OCI-LY1 (cell line): ENCODE measurements around the gene FOXE3.

Experiments
- H2AFZ ChIP-seq: fragments of 200-600 bp; sonication (generic), shearing (Covaris generic); 2 replicates; pipeline ENCODE4 v1.6.0; 2014; ENCODE audit warnings: antibody characterized with exemption, mild to moderate bottlenecking, low read length
- H3F3A ChIP-seq: fragments of 200-600 bp; sonication (generic), shearing (Covaris generic); 2 replicates; pipeline ENCODE4 v1.6.0; 2014; ENCODE audit warnings: mild to moderate bottlenecking, antibody characterized with exemption, low read length, moderate library complexity; ENCODE audit not compliant: insufficient read depth
- H3K27ac ChIP-seq: fragments of 200-600 bp; sonication (generic); 2 replicates; pipeline ENCODE4 v1.5.1; 2014; ENCODE audit warnings: low read length, mixed run types, mild to moderate bottlenecking, low read depth; ENCODE audit not compliant: poor library complexity, severe bottlenecking
- H3K27me3 ChIP-seq: fragments of 200-600 bp; sonication (generic); 2 replicates; pipeline ENCODE4 v1.6.0; 2014; ENCODE audit warnings: antibody characterized with exemption, mild to moderate bottlenecking, low read length, moderate library complexity; ENCODE audit not compliant: insufficient read depth
- H3K36me3 ChIP-seq: fragments of 200-600 bp; sonication (generic); 2 replicates; pipeline ENCODE4 v1.6.1; 2014; ENCODE audit warnings: mild to moderate bottlenecking, antibody characterized with exemption, low read length, moderate library complexity, mixed read lengths; ENCODE audit not compliant: insufficient read depth
- H3K4me1 ChIP-seq: fragments of 200-600 bp; sonication (generic); 2 replicates; pipeline ENCODE4 v1.5.1; 2014; ENCODE audit warnings: mild to moderate bottlenecking, low read length, moderate library complexity; ENCODE audit not compliant: insufficient read depth, severe bottlenecking
- H3K4me2 ChIP-seq: fragments of 200-600 bp; sonication (generic), shearing (Covaris generic); 2 replicates; pipeline ENCODE4 v1.6.1; 2014; ENCODE audit warnings: low read length
- H3K4me3 ChIP-seq: fragments of 200-600 bp; sonication (generic); 2 replicates; pipeline ENCODE4 v1.5.1; 2014; ENCODE audit warnings: low read length, low read depth, mild to moderate bottlenecking, mixed read lengths; ENCODE audit not compliant: poor library complexity, severe bottlenecking
- H3K79me2 ChIP-seq: fragments of 200-600 bp; shearing (Covaris generic); 2 replicates; pipeline ENCODE4 v1.6.1; 2016; ENCODE audit warnings: mixed run types, low read length, mixed read lengths; ENCODE audit not compliant: insufficient read depth
- H3K9ac ChIP-seq: fragments of 200-600 bp; sonication (generic), shearing (Covaris generic); 2 replicates; pipeline ENCODE4 v1.6.1; 2014; ENCODE audit warnings: mild to moderate bottlenecking, low read length, mixed read lengths
- H3K9me2 ChIP-seq: fragments of 200-600 bp; sonication (generic), shearing (Covaris generic); 2 replicates; pipeline ENCODE4 v1.6.1; 2014; ENCODE audit warnings: low read depth, mild to moderate bottlenecking, low read length, mixed read lengths
- H3K9me3 ChIP-seq: fragments of 200-600 bp; shearing (Covaris generic); 2 replicates; pipeline ENCODE4 v1.6.1; 2014; ENCODE audit warnings: low read length, mixed read lengths
- H4K20me1 ChIP-seq: fragments of 200-600 bp; sonication (generic), shearing (Covaris generic); 2 replicates; pipeline ENCODE4 v1.6.0; 2016; ENCODE audit warnings: mild to moderate bottlenecking, low read length; ENCODE audit not compliant: insufficient read depth
- EZH2 ChIP-seq: fragments of 200-600 bp; sonication (generic), shearing (Covaris generic); IDR thresholded peaks from 2 replicates; pipeline ENCODE4 v1.8.0; 2017; ENCODE audit warnings: borderline replicate concordance, mixed run types, mild to moderate bottlenecking, antibody characterized with exemption, low read length, moderate library complexity, mixed read lengths
- TF ChIP-seq, protein P1 (sequence below): fragments of 200-600 bp; sonication (generic), shearing (Covaris generic); IDR thresholded peaks from 2 replicates; pipeline ENCODE4 v1.5.1; 2017; ENCODE audit warnings: mild to moderate bottlenecking, antibody characterized with exemption, low read length, moderate library complexity, mixed read lengths

The FOXE3 gene

DNA sequence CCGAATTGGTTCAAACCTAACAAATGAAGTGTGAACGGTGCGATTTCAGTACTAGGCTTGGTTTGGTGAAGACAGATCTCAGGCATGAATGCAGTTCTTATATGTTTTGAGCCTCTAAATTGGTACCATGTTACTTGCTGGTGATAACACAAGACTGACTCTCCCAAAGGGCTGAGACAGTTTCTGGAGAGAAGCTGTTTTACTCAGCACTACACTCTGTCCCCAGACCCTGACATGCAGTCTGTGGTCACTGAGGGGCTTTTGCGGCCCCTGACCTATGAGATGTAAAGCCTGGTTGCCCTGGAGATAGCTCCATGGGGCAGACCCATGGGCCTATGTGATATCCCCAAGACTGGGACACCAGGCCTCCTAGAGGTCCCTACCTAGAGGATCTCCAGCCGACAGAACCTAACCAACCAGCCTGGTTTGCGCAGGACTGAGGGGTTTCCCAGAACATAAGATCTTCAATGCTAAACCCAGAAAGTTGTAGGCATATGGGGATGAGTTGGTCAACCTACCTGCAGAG is 19.4 kb upstream of the FOXE3 start:
- Histone ChIP-seq H3F3A (no peaks in the 10 kb centered on the region), H3K27me3 (no peaks in the 10 kb centered on the region), H3K4me2 (no peak overlapping the region)

DNA sequence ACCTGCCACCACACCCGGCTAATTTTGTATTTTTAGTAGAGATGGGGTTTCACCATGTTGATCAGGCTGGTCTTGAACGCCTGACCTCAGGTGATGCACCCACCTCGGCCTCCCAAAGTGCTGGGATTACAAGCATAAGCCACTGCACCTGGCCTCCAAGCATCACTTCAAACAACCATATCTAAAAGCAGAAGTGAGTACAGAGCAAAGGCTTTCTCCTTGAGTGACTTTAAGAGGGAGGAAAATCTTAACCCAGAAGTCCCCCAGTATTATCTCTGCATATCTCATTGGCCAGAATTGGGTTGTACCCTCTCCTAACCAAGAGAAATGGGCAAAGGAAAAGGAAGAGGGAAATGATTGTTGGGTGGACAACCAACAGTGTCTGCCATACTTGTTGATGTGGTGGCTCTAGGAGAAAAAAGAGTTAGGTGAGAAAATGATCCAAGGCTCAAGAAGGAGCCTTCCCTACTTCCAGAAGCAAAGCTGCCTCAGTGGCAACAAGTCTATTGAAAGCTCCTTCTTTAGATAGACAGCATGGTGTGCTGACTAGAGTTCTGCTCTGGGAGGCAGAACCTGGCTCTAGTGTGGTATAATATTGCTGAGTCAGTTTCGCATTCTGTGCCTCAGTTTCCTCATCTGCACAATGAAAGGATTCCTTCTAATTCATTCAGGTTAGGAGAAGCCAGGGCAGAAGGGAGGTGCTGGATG is 16.8 kb upstream of the FOXE3 start:
- H4K20me1 ChIP-seq: no peaks in the 10 kb centered on the region
- H3K4me1 ChIP-seq: no peaks in the 10 kb centered on the region
- TF ChIP-seq, protein P1, sequence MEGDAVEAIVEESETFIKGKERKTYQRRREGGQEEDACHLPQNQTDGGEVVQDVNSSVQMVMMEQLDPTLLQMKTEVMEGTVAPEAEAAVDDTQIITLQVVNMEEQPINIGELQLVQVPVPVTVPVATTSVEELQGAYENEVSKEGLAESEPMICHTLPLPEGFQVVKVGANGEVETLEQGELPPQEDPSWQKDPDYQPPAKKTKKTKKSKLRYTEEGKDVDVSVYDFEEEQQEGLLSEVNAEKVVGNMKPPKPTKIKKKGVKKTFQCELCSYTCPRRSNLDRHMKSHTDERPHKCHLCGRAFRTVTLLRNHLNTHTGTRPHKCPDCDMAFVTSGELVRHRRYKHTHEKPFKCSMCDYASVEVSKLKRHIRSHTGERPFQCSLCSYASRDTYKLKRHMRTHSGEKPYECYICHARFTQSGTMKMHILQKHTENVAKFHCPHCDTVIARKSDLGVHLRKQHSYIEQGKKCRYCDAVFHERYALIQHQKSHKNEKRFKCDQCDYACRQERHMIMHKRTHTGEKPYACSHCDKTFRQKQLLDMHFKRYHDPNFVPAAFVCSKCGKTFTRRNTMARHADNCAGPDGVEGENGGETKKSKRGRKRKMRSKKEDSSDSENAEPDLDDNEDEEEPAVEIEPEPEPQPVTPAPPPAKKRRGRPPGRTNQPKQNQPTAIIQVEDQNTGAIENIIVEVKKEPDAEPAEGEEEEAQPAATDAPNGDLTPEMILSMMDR: no peak
- TF ChIP-seq EZH2: no peak
- H3K9me3 ChIP-seq: no peaks in the 10 kb centered on the region
- H3K36me3 ChIP-seq: no peaks in the 10 kb centered on the region
- no peaks in the 10 kb centered on the region for H3K9me2 ChIP-seq
- H3K27me3 ChIP-seq: no peaks in the 10 kb centered on the region
- H2AFZ ChIP-seq: no peak overlapping the region
- H3K9ac ChIP-seq: no peak overlapping the region
- H3K27ac ChIP-seq: no peak overlapping the region
- H3K79me2 ChIP-seq: no peaks in the 10 kb centered on the region
- no peak overlapping the region for H3K4me2 ChIP-seq
- no peaks in the 10 kb centered on the region for H3F3A ChIP-seq
- no peak overlapping the region for H3K4me3 ChIP-seq

More for the DNA sequence above, 19.4 kb upstream of the FOXE3 start:
- H4K20me1 ChIP-seq: no peaks in the 10 kb centered on the region
- TF ChIP-seq, protein P1: no peak
- TF ChIP-seq EZH2: no peak
- H3K4me1 ChIP-seq: no peaks in the 10 kb centered on the region
- no peak overlapping the region for H3K9ac ChIP-seq
- no peak overlapping the region for H3K27ac ChIP-seq
- no peak overlapping the region for H3K4me3 ChIP-seq
- no peaks in the 10 kb centered on the region for H3K9me2 ChIP-seq
- no peaks in the 10 kb centered on the region for H3K79me2 ChIP-seq
- no peaks in the 10 kb centered on the region for H3K36me3 ChIP-seq
- H2AFZ ChIP-seq: no peak overlapping the region
- H3K9me3 ChIP-seq: no peaks in the 10 kb centered on the region

GRCh38 chr1:47399846-47400155 is 16.3 kb upstream of the FOXE3 start:
- no peak for TF ChIP-seq EZH2
- TF ChIP-seq, protein P1: no peak
- no peaks in the 10 kb centered on the region for H3K27me3 ChIP-seq

More at GRCh38 chr1:47399846-47400155, 16.3 kb upstream of the FOXE3 start:
- Histone ChIP-seq H3K36me3 (no peaks in the 10 kb centered on the region), H3K4me2 (no peak overlapping the region), H3K27ac (no peak overlapping the region), H3K4me1 (no peaks in the 10 kb centered on the region), H2AFZ (no peak overlapping the region), H3K4me3 (no peak overlapping the region), H4K20me1 (no peaks in the 10 kb centered on the region), H3F3A (no peaks in the 10 kb centered on the region), H3K9me2 (no peaks in the 10 kb centered on the region), H3K79me2 (no peaks in the 10 kb centered on the region), H3K9ac (no peak overlapping the region), H3K9me3 (no peaks in the 10 kb centered on the region)
